Measurements from ENCODE around the gene ZFP64.

The ZFP64 gene

GRCh38 chr20:52191916-52192718 is 538 bp upstream of the ZFP64 start:
- Mint-ChIP-seq H3K36me3 (no peaks in the 10 kb centered on the region), H3K4me1 (peaks cover 7% of the 10 kb centered on the region)

GRCh38 chr20:52190437-52191131 is 995 bp downstream of the ZFP64 start:
- DNase-seq (ENCODE audit: low spot score in 2 of 2) (peak; percentile 1 to 26), ATAC-seq (ENCODE audit: low read depth) (peak; percentile 26)
- no peaks in the 10 kb centered on the region for H3K9me3 Mint-ChIP-seq
- H3K27ac Mint-ChIP-seq: peak overlapping the region; percentile 80
- peak overlapping the region; percentile 91 for H3K4me3 Mint-ChIP-seq
- no peaks in the 10 kb centered on the region for H3K27me3 Mint-ChIP-seq
- peaks cover 2% of the 10 kb centered on the region for H3K36me3 Mint-ChIP-seq
- H3K4me1 Mint-ChIP-seq: peaks cover 7% of the 10 kb centered on the region

More at GRCh38 chr20:52191916-52192718, 538 bp upstream of the ZFP64 start:
- H3K27ac Mint-ChIP-seq: peak overlapping the region; percentile 56
- H3K9me3 Mint-ChIP-seq: no peaks in the 10 kb centered on the region
- no peaks in the 10 kb centered on the region for H3K27me3 Mint-ChIP-seq
- peak; percentile 42 for ATAC-seq (ENCODE audit: low read depth)
- H3K4me3 Mint-ChIP-seq: peak overlapping the region; percentile 86
- DNase-seq (ENCODE audit: low spot score in 2 of 2): peak in 1 of 2 donors; percentile 2

GRCh38 chr20:52181766-52182165 is 9.8 kb downstream of the ZFP64 start:
- H3K27me3 Mint-ChIP-seq: no peaks in the 10 kb centered on the region
- H3K9me3 Mint-ChIP-seq: no peaks in the 10 kb centered on the region
- DNase-seq (ENCODE audit: low spot score in 2 of 2): no peak
- peaks cover 28% of the 10 kb centered on the region for H3K36me3 Mint-ChIP-seq
- ATAC-seq (ENCODE audit: low read depth): no peak
- peaks cover 8% of the 10 kb centered on the region for H3K4me1 Mint-ChIP-seq
- H3K27ac Mint-ChIP-seq: no peak overlapping the region
- no peak overlapping the region for H3K4me3 Mint-ChIP-seq

- Mint-ChIP-seq H3K36me3 (peaks cover 26% of the 10 kb centered on the region), H3K4me3 (no peak overlapping the region), H3K4me1 (peaks cover 8% of the 10 kb centered on the region), H3K9me3 (no peaks in the 10 kb centered on the region), H3K27ac (no peak overlapping the region), H3K27me3 (no peaks in the 10 kb centered on the region)
- no peak for DNase-seq (ENCODE audit: low spot score in 2 of 2)
- no peak for ATAC-seq (ENCODE audit: low read depth)
Observed at GRCh38 chr20:52180180-52180840, 11.3 kb downstream of the ZFP64 start.

GRCh38 chr20:52179331-52180179 is 12.0 kb downstream of the ZFP64 start:
- Mint-ChIP-seq H3K4me3 (no peak overlapping the region), H3K27me3 (no peaks in the 10 kb centered on the region), H3K27ac (no peak overlapping the region), H3K4me1 (peaks cover 8% of the 10 kb centered on the region), H3K9me3 (no peaks in the 10 kb centered on the region), H3K36me3 (peaks cover 22% of the 10 kb centered on the region)
- no peak for ATAC-seq (ENCODE audit: low read depth)
- no peak for DNase-seq (ENCODE audit: low spot score in 2 of 2)

- DNase-seq (ENCODE audit: low spot score in 2 of 2) (no peak), ATAC-seq (ENCODE audit: low read depth) (no peak)
- no peaks in the 10 kb centered on the region for H3K9me3 Mint-ChIP-seq
- H3K4me1 Mint-ChIP-seq: peaks cover 8% of the 10 kb centered on the region
- peaks cover 18% of the 10 kb centered on the region for H3K36me3 Mint-ChIP-seq
- no peak overlapping the region for H3K4me3 Mint-ChIP-seq
- H3K27me3 Mint-ChIP-seq: no peaks in the 10 kb centered on the region
- H3K27ac Mint-ChIP-seq: no peak overlapping the region
Observed at GRCh38 chr20:52178691-52179090, 12.9 kb downstream of the ZFP64 start.

- Mint-ChIP-seq H3K9me3 (no peaks in the 10 kb centered on the region), H3K27ac (no peak overlapping the region), H3K4me1 (peaks cover 23% of the 10 kb centered on the region), H3K36me3 (peaks cover 14% of the 10 kb centered on the region), H3K4me3 (no peak overlapping the region), H3K27me3 (no peaks in the 10 kb centered on the region)
- DNase-seq (ENCODE audit: low spot score in 2 of 2) (no peak), ATAC-seq (ENCODE audit: low read depth) (no peak)
Observed at GRCh38 chr20:52175840-52176239, 15.7 kb downstream of the ZFP64 start.

- ATAC-seq (ENCODE audit: low read depth): peak; percentile 94
Observed at GRCh38 chr20:52172392-52173047, 19.1 kb downstream of the ZFP64 start.

GRCh38 chr20:52171025-52171424 is 20.6 kb downstream of the ZFP64 start:
- Mint-ChIP-seq H3K27me3 (no peaks in the 10 kb centered on the region), H3K9me3 (peaks cover 2% of the 10 kb centered on the region), H3K27ac (no peak overlapping the region), H3K4me3 (no peak overlapping the region), H3K36me3 (peaks cover 16% of the 10 kb centered on the region), H3K4me1 (peaks cover 15% of the 10 kb centered on the region)
- ATAC-seq (ENCODE audit: low read depth): no peak
- DNase-seq (ENCODE audit: low spot score in 2 of 2): no peak

More at GRCh38 chr20:52172392-52173047, 19.1 kb downstream of the ZFP64 start:
- Mint-ChIP-seq H3K9me3 (no peaks in the 10 kb centered on the region), H3K27me3 (no peaks in the 10 kb centered on the region), H3K4me1 (peaks cover 15% of the 10 kb centered on the region), H3K4me3 (peak overlapping the region; percentile 53), H3K27ac (peak overlapping the region; percentile 81), H3K36me3 (peaks cover 10% of the 10 kb centered on the region)
- no peak for DNase-seq (ENCODE audit: low spot score in 2 of 2)

GRCh38 chr20:52168116-52168515 is 23.5 kb downstream of the ZFP64 start:
- DNase-seq (ENCODE audit: low spot score in 2 of 2) (no peak), ATAC-seq (ENCODE audit: low read depth) (no peak)
- no peaks in the 10 kb centered on the region for H3K27me3 Mint-ChIP-seq
- H3K9me3 Mint-ChIP-seq: peaks cover 2% of the 10 kb centered on the region
- peaks cover 14% of the 10 kb centered on the region for H3K4me1 Mint-ChIP-seq
- no peak overlapping the region for H3K4me3 Mint-ChIP-seq
- peaks cover 31% of the 10 kb centered on the region for H3K36me3 Mint-ChIP-seq
- H3K27ac Mint-ChIP-seq: no peak overlapping the region

GRCh38 chr20:52167232-52167840 is 24.2 kb downstream of the ZFP64 start:
- DNase-seq (ENCODE audit: low spot score in 2 of 2): no peak
- H3K4me3 Mint-ChIP-seq: no peak overlapping the region
- ATAC-seq (ENCODE audit: low read depth): no peak
- H3K27ac Mint-ChIP-seq: no peak overlapping the region
- H3K4me1 Mint-ChIP-seq: peaks cover 6% of the 10 kb centered on the region
- H3K36me3 Mint-ChIP-seq: peaks cover 31% of the 10 kb centered on the region
- H3K27me3 Mint-ChIP-seq: no peaks in the 10 kb centered on the region
- H3K9me3 Mint-ChIP-seq: peaks cover 2% of the 10 kb centered on the region

- no peak overlapping the region for H3K4me3 Mint-ChIP-seq
- no peaks in the 10 kb centered on the region for H3K27me3 Mint-ChIP-seq
- H3K4me1 Mint-ChIP-seq: no peaks in the 10 kb centered on the region
Observed at GRCh38 chr20:52166150-52166549, 25.4 kb downstream of the ZFP64 start.

More at GRCh38 chr20:52166150-52166549, 25.4 kb downstream of the ZFP64 start:
- no peak for ATAC-seq (ENCODE audit: low read depth)
- DNase-seq (ENCODE audit: low spot score in 2 of 2): no peak
- Mint-ChIP-seq H3K27ac (no peak overlapping the region), H3K9me3 (peaks cover 2% of the 10 kb centered on the region), H3K36me3 (peaks cover 30% of the 10 kb centered on the region)

Data from memory B cell (primary cell).